ENCODE results near the gene SF1.

GRCh38 chr11:64799256-64799622, 20.9 kb upstream of the SF1 start:
- TF ChIP-seq EZH2 (IDR thresholded peaks at IDR 0.05; ENCODE audit: insufficient read depth, poor library complexity, severe bottlenecking): no peak
- no peak for TF ChIP-seq EZH2phosphoT487 (IDR thresholded peaks at IDR 0.05; ENCODE audit: insufficient read depth, low read depth)
